Measurements from ENCODE around the gene ASPG. TPM values are rescaled to one million over a fixed set of nuclear protein-coding genes. Genes with fewer than 3 reads are reported as not detected.
"Not testable (repeated sequence)": the region's sequence is repeated elsewhere in the genome, so short reads cannot be mapped to it uniquely, and the experiment has no call there.

ASPG gene
- total RNA-seq, 1 experiment from 2014 or later, result 0.17 TPM

- Histone ChIP-seq H3K4me3 (ENCODE audit: insufficient read depth, low read depth, low read length) (no peak overlapping the region), H3K36me3 (replicated peaks; ENCODE audit: control insufficient read depth, insufficient read depth, low read length) (peaks cover 1% of the 10 kb centered on the region; the same call in 1 of the 2 replicates), H3K27me3 (ENCODE audit: control insufficient read depth, insufficient read depth, low read length) (no peaks in the 10 kb centered on the region)
- DNase-seq, result no peak
Observed at GRCh38 chr14:104151566-104152245, 66.2 kb downstream of the ASPG start.

- no peaks in the 10 kb centered on the region for H3K27me3 ChIP-seq (ENCODE audit: control insufficient read depth, insufficient read depth, low read length)
- H3K4me3 ChIP-seq (ENCODE audit: insufficient read depth, low read depth, low read length), result no peak overlapping the region
- H3K36me3 ChIP-seq (replicated peaks; ENCODE audit: control insufficient read depth, insufficient read depth, low read length), result peaks cover 1% of the 10 kb centered on the region; the same call in 1 of the 2 replicates
- DNase-seq, result no peak
Observed at GRCh38 chr14:104152246-104152575, 66.7 kb downstream of the ASPG start.

GRCh38 chr14:104152686-104153393 is 67.3 kb downstream of the ASPG start:
- no peak for DNase-seq
- peaks cover 1% of the 10 kb centered on the region; the same call in 1 of the 2 replicates for H3K36me3 ChIP-seq (replicated peaks; ENCODE audit: control insufficient read depth, insufficient read depth, low read length)
- no peak overlapping the region for H3K4me3 ChIP-seq (ENCODE audit: insufficient read depth, low read depth, low read length)
- H3K27me3 ChIP-seq (ENCODE audit: control insufficient read depth, insufficient read depth, low read length), result no peaks in the 10 kb centered on the region

- not testable (repeated sequence) for H3K4me3 ChIP-seq (ENCODE audit: insufficient read depth, low read depth, low read length); H3K36me3 ChIP-seq (replicated peaks; ENCODE audit: control insufficient read depth, insufficient read depth, low read length); DNase-seq; H3K27me3 ChIP-seq (ENCODE audit: control insufficient read depth, insufficient read depth, low read length)
Observed at GRCh38 chr14:104153394-104153755, 67.9 kb downstream of the ASPG start.

GRCh38 chr14:104154246-104154645 is 68.7 kb downstream of the ASPG start:
- Histone ChIP-seq H3K27me3 (ENCODE audit: control insufficient read depth, insufficient read depth, low read length) (no peaks in the 10 kb centered on the region), H3K36me3 (replicated peaks; ENCODE audit: control insufficient read depth, insufficient read depth, low read length) (peaks cover 1% of the 10 kb centered on the region; the same call in 1 of the 2 replicates), H3K4me3 (ENCODE audit: insufficient read depth, low read depth, low read length) (no peak overlapping the region)
- DNase-seq, result no peak

GRCh38 chr14:104155513-104155912 is 70.0 kb downstream of the ASPG start:
- no peak for DNase-seq
- no peak overlapping the region for H3K4me3 ChIP-seq (ENCODE audit: insufficient read depth, low read depth, low read length)
- H3K27me3 ChIP-seq (ENCODE audit: control insufficient read depth, insufficient read depth, low read length), result no peaks in the 10 kb centered on the region
- peaks cover 1% of the 10 kb centered on the region; the same call in 1 of the 2 replicates for H3K36me3 ChIP-seq (replicated peaks; ENCODE audit: control insufficient read depth, insufficient read depth, low read length)

GRCh38 chr14:104156142-104156541 is 70.6 kb downstream of the ASPG start:
- H3K27me3 ChIP-seq (ENCODE audit: control insufficient read depth, insufficient read depth, low read length), result no peaks in the 10 kb centered on the region
- H3K36me3 ChIP-seq (replicated peaks; ENCODE audit: control insufficient read depth, insufficient read depth, low read length), result peaks cover 1% of the 10 kb centered on the region; the same call in 1 of the 2 replicates
- H3K4me3 ChIP-seq (ENCODE audit: insufficient read depth, low read depth, low read length), result no peak overlapping the region
- DNase-seq, result no peak

- H3K36me3 ChIP-seq (replicated peaks; ENCODE audit: control insufficient read depth, insufficient read depth, low read length), result peaks cover 1% of the 10 kb centered on the region; the same call in 1 of the 2 replicates
- peak; percentile 89 for DNase-seq
- H3K4me3 ChIP-seq (ENCODE audit: insufficient read depth, low read depth, low read length), result no peak overlapping the region
- H3K27me3 ChIP-seq (ENCODE audit: control insufficient read depth, insufficient read depth, low read length), result no peaks in the 10 kb centered on the region
Observed at GRCh38 chr14:104157016-104157928, 71.8 kb downstream of the ASPG start.

- Histone ChIP-seq H3K27me3 (ENCODE audit: control insufficient read depth, insufficient read depth, low read length) (no peaks in the 10 kb centered on the region), H3K4me3 (ENCODE audit: insufficient read depth, low read depth, low read length) (no peak overlapping the region), H3K36me3 (replicated peaks; ENCODE audit: control insufficient read depth, insufficient read depth, low read length) (no peaks in the 10 kb centered on the region)
- DNase-seq, result no peak
Observed at GRCh38 chr14:104158827-104159798, 73.6 kb downstream of the ASPG start.

- DNase-seq, result no peak
- no peaks in the 10 kb centered on the region for H3K36me3 ChIP-seq (replicated peaks; ENCODE audit: control insufficient read depth, insufficient read depth, low read length)
Observed at GRCh38 chr14:104159990-104160389, 74.5 kb downstream of the ASPG start.

GRCh38 chr14:104161602-104162367 is 76.3 kb downstream of the ASPG start:
- DNase-seq, result no peak
- H3K36me3 ChIP-seq (replicated peaks; ENCODE audit: control insufficient read depth, insufficient read depth, low read length), result no peaks in the 10 kb centered on the region
- no peak overlapping the region for H3K4me3 ChIP-seq (ENCODE audit: insufficient read depth, low read depth, low read length)
- H3K27me3 ChIP-seq (ENCODE audit: control insufficient read depth, insufficient read depth, low read length), result no peaks in the 10 kb centered on the region

More at GRCh38 chr14:104159990-104160389, 74.5 kb downstream of the ASPG start:
- Histone ChIP-seq H3K27me3 (ENCODE audit: control insufficient read depth, insufficient read depth, low read length) (no peaks in the 10 kb centered on the region), H3K4me3 (ENCODE audit: insufficient read depth, low read depth, low read length) (no peak overlapping the region)

- H3K27me3 ChIP-seq (ENCODE audit: control insufficient read depth, insufficient read depth, low read length), result no peaks in the 10 kb centered on the region
- H3K36me3 ChIP-seq (replicated peaks; ENCODE audit: control insufficient read depth, insufficient read depth, low read length), result no peaks in the 10 kb centered on the region
- DNase-seq, result no peak
- H3K4me3 ChIP-seq (ENCODE audit: insufficient read depth, low read depth, low read length), result no peak overlapping the region
Observed at GRCh38 chr14:104162495-104162894, 77.0 kb downstream of the ASPG start.

- DNase-seq, result no peak
- Histone ChIP-seq H3K36me3 (replicated peaks; ENCODE audit: control insufficient read depth, insufficient read depth, low read length) (no peaks in the 10 kb centered on the region), H3K4me3 (ENCODE audit: insufficient read depth, low read depth, low read length) (no peak overlapping the region), H3K27me3 (ENCODE audit: control insufficient read depth, insufficient read depth, low read length) (no peaks in the 10 kb centered on the region)
Observed at GRCh38 chr14:104163541-104163940, 78.0 kb downstream of the ASPG start.
